ENCODE data around the gene TTC27. TPM values are rescaled to one million over a fixed set of nuclear protein-coding genes. Genes with fewer than 3 reads are reported as not detected.

The TTC27 gene
- total and polyA plus RNA-seq, 2 of the 13 experiments (the other 11 are each of a cell fraction or from before 2014, with no cell fraction given), result 26.7 to 44.7 TPM

- no peak for TF ChIP-seq MAZ (IDR thresholded peaks at IDR 0.05; ENCODE audit: borderline replicate concordance, low read depth, low read length)
- no peak for TF ChIP-seq MAZ (CRISPR knock-in tag; IDR thresholded peaks at IDR 0.05; ENCODE audit: low read depth)
- TF ChIP-seq HOXA5 (CRISPR knock-in tag; IDR thresholded peaks at IDR 0.05), result no peak
- TF ChIP-seq ZNF800 (CRISPR knock-in tag; IDR thresholded peaks at IDR 0.05), result no peak
Observed at GRCh38 chr2:32783933-32784332, 156.1 kb downstream of the TTC27 start (continued).

GRCh38 chr2:32787207-32787606, 159.4 kb downstream of the TTC27 start:
- no peak overlapping the region for H3K9ac ChIP-seq (ENCODE audit: insufficient read depth, low read depth, low read length)
- FAIRE-seq, result no peak
- POLR2A ChIA-PET, result no interaction called here
- intact Hi-C loops (cut with micrococcal nuclease; ENCODE audit: unreplicated experiment) (no loop called here), in situ Hi-C loops (cut with HindIII; ENCODE audit: extremely low pct_ligation_motif_present, low pct_unique_long_range_greater_than_20kb) (no loop called here)
- no peak overlapping the region for H3K4me2 ChIP-seq (ENCODE audit: low read depth, low read length)
- H4K20me1 ChIP-seq (ENCODE audit: insufficient read depth, low read length), result no peaks in the 10 kb centered on the region
- no peaks in the 10 kb centered on the region for H3K27me3 ChIP-seq (ENCODE audit: control insufficient read depth in 1 of 2, insufficient read depth in 2 of 2, low read length in 2 of 2)
- BruUV-seq (replicated peaks), result no TSS peak
- H2AFZ ChIP-seq (ENCODE audit: low read length), result no peak overlapping the region
- no peaks in the 10 kb centered on the region for H3K79me2 ChIP-seq (ENCODE audit: insufficient read depth, low read length)
- peaks cover 5% of the 10 kb centered on the region for H3K4me1 ChIP-seq (ENCODE audit: insufficient read depth, low read length)
- H3K4me3 ChIP-seq (replicated peaks in 1 of 3; ENCODE audit: insufficient read depth in 1 of 3, low read depth in 2 of 3, low read length in 3 of 3), result no peak overlapping the region
- H3K9me3 ChIP-seq (ENCODE audit: low read length), result 0 out of 2 replicates have a peak, but pooled peaks cover 5% of the 10 kb centered on the region
- ATAC-seq, result no peak
- H3K36me3 ChIP-seq (replicated peaks in 1 of 2; ENCODE audit: control insufficient read depth in 1 of 2, insufficient read depth in 2 of 2, low read length in 2 of 2), result peaks cover 0 to 9% of the 10 kb centered on the region in 2 experiments; a peak in 2 of 5 replicates
- H3K27ac ChIP-seq (ENCODE audit: extremely low read length, insufficient read depth, low read length), result no peak overlapping the region
- CTCF ChIA-PET (ENCODE audit: low intra/inter-chr PET ratio, low total read pairs), result no interaction called here
- no peak for DNase-seq (ENCODE audit: low spot score)
- TF ChIP-seq ZNF629 (CRISPR knock-in tag; conservative IDR thresholded peaks at IDR 0.05) (no peak), ZMAT5 (CRISPR knock-in tag; IDR thresholded peaks at IDR 0.05; ENCODE audit: borderline replicate concordance, low read depth) (no peak), NPAS2 (CRISPR knock-in tag; IDR thresholded peaks at IDR 0.05; ENCODE audit: borderline replicate concordance) (no peak), ZNF780A (CRISPR knock-in tag; IDR thresholded peaks at IDR 0.05) (no peak), ZNF607 (CRISPR knock-in tag; IDR thresholded peaks at IDR 0.05; ENCODE audit: borderline replicate concordance) (no peak), CBX1 (IDR thresholded peaks at IDR 0.05; ENCODE audit: low read depth) (no peak), MAFK (conservative IDR thresholded peaks at IDR 0.05 in 1 of 2, IDR thresholded peaks at IDR 0.05 in 1 of 2; ENCODE audit: low read length in 2 of 2) (no peak), MXD1 (CRISPR knock-in tag; IDR thresholded peaks at IDR 0.05) (no peak), BORCS8-MEF2B (CRISPR knock-in tag; IDR thresholded peaks at IDR 0.05) (no peak), DRAP1 (CRISPR knock-in tag; IDR thresholded peaks at IDR 0.05) (no peak), ZNF136 (CRISPR knock-in tag; IDR thresholded peaks at IDR 0.05; ENCODE audit: low read depth) (no peak), SMAD1 (CRISPR knock-in tag; IDR thresholded peaks at IDR 0.05; ENCODE audit: borderline replicate concordance, low read depth) (no peak), MTA1 (CRISPR knock-in tag; IDR thresholded peaks at IDR 0.05; ENCODE audit: borderline replicate concordance) (no peak), ZNF382 (CRISPR knock-in tag; IDR thresholded peaks at IDR 0.05; ENCODE audit: borderline replicate concordance) (no peak), ZNF530 (CRISPR knock-in tag; IDR thresholded peaks at IDR 0.05; ENCODE audit: low read depth) (no peak)

All from HepG2 (cell line).